Immature natural killer cell (primary cell): Measurements from ENCODE around the gene OXSR1. TPM values are rescaled to one million over a fixed set of nuclear protein-coding genes. Genes with fewer than 3 reads are reported as not detected.
A peak's percentile ranks its signal among the peaks of the same experiment; 100 is the strongest.

ENCODE experiments used
- DNase-seq, 3 donors: peaks; one replicate each; pipeline ENCODE4 v3.0.0; 2022; ENCODE audit warnings: mixed read lengths in 1 of 3
- H3K27ac Mint-ChIP-seq, 6 donors: one replicate each; pipeline ENCODE4 v1.8.0; 2020; ENCODE audit warnings: mixed read lengths in 6 of 6, mild to moderate bottlenecking in 5 of 6, inconsistent platforms in 4 of 6, moderate library complexity in 3 of 6
- H3K27me3 Mint-ChIP-seq, 3 donors: one replicate each; pipeline ENCODE4 v1.8.0; 2020 to 2021; ENCODE audit warnings: low read depth in 3 of 3, mild to moderate bottlenecking in 3 of 3, mixed read lengths in 3 of 3, moderate library complexity in 3 of 3, inconsistent platforms in 1 of 3
- H3K36me3 Mint-ChIP-seq, 3 donors: one replicate each; pipeline ENCODE4 v1.8.0; 2020; ENCODE audit warnings: mixed read lengths in 3 of 3, inconsistent platforms in 2 of 3, mild to moderate bottlenecking in 2 of 3
- H3K4me1 Mint-ChIP-seq, 2 donors: one replicate each; pipeline ENCODE4 v1.8.0; 2020; ENCODE audit warnings: inconsistent platforms in 2 of 2, mild to moderate bottlenecking in 2 of 2, mixed read lengths in 2 of 2, moderate library complexity in 1 of 2
- H3K4me3 Mint-ChIP-seq, 5 donors: one replicate each; pipeline ENCODE4 v1.8.0; 2020; ENCODE audit warnings: mild to moderate bottlenecking in 5 of 5, mixed read lengths in 5 of 5, inconsistent platforms in 3 of 5, moderate library complexity in 3 of 5
- H3K9me3 Mint-ChIP-seq, 6 donors: one replicate each; pipeline ENCODE4 v1.8.0; 2020; ENCODE audit warnings: mild to moderate bottlenecking in 6 of 6, mixed read lengths in 6 of 6, inconsistent platforms in 4 of 6, moderate library complexity in 3 of 6
- polyA plus RNA-seq, 3 donors: library from polyadenylated mRNA; unstranded; fragments of 300-500 nt; fragmentation: Illumina TruSeq; gene quantifications; one replicate each; pipeline ENCODE4 v1.2.3, GENCODE V29; 2021

Gene OXSR1
- polyA plus RNA-seq, 3 donors from 2014 or later: 13.1 to 16.1 (median 13.5) TPM

- H3K4me3 Mint-ChIP-seq: no peak overlapping the region
- peaks cover 0 to 7% of the 10 kb centered on the region in 2 donors for H3K4me1 Mint-ChIP-seq
- peak overlapping the region in 3 of 6 donors; percentile 1 to 34 (median 14) for H3K27ac Mint-ChIP-seq
- peaks cover 0 to 2% (median 0%) of the 10 kb centered on the region in 3 donors for H3K27me3 Mint-ChIP-seq
- H3K36me3 Mint-ChIP-seq: peaks cover 16 to 59% (median 22%) of the 10 kb centered on the region in 3 donors
- no peaks in the 10 kb centered on the region for H3K9me3 Mint-ChIP-seq
- DNase-seq: no peak
These were observed 82.2 kb downstream of the OXSR1 start for GRCh38 chr3:38247366-38248035.

- H3K4me3 Mint-ChIP-seq: no peak overlapping the region
- DNase-seq: no peak
- H3K36me3 Mint-ChIP-seq: peaks cover 21 to 59% (median 25%) of the 10 kb centered on the region in 3 donors
- H3K27ac Mint-ChIP-seq: no peak overlapping the region
- no peaks in the 10 kb centered on the region for H3K9me3 Mint-ChIP-seq
- H3K4me1 Mint-ChIP-seq: no peaks in the 10 kb centered on the region
- no peaks in the 10 kb centered on the region for H3K27me3 Mint-ChIP-seq
These were observed 84.9 kb downstream of the OXSR1 start for GRCh38 chr3:38250198-38250597.

- H3K4me1 Mint-ChIP-seq: no peaks in the 10 kb centered on the region
- H3K4me3 Mint-ChIP-seq: no peak overlapping the region
- DNase-seq: no peak
- H3K36me3 Mint-ChIP-seq: peaks cover 21 to 59% (median 21%) of the 10 kb centered on the region in 3 donors
- no peaks in the 10 kb centered on the region for H3K27me3 Mint-ChIP-seq
- H3K9me3 Mint-ChIP-seq: no peaks in the 10 kb centered on the region
- peak overlapping the region in 1 of 6 donors; percentile 14 for H3K27ac Mint-ChIP-seq
These were observed 85.9 kb downstream of the OXSR1 start for GRCh38 chr3:38251197-38251596.

GRCh38 chr3:38253704-38254103 lies 88.4 kb downstream of the OXSR1 start:
- DNase-seq: no peak
- Mint-ChIP-seq H3K4me3 (no peak overlapping the region), H3K27ac (no peak overlapping the region), H3K4me1 (peaks cover 4 to 15% of the 10 kb centered on the region in 2 donors), H3K36me3 (peaks cover 18 to 43% (median 26%) of the 10 kb centered on the region in 3 donors), H3K27me3 (no peaks in the 10 kb centered on the region), H3K9me3 (no peaks in the 10 kb centered on the region)

- Mint-ChIP-seq H3K27ac (no peak overlapping the region), H3K4me1 (peaks cover 4 to 15% of the 10 kb centered on the region in 2 donors), H3K27me3 (no peaks in the 10 kb centered on the region), H3K4me3 (no peak overlapping the region), H3K9me3 (no peaks in the 10 kb centered on the region), H3K36me3 (peaks cover 18 to 38% (median 26%) of the 10 kb centered on the region in 3 donors)
- no peak for DNase-seq
These were observed 89.5 kb downstream of the OXSR1 start for GRCh38 chr3:38254872-38255271.

GRCh38 chr3:38255627-38256026 lies 90.3 kb downstream of the OXSR1 start:
- Mint-ChIP-seq H3K27ac (no peak overlapping the region), H3K27me3 (peaks cover 0 to under 1% (median 0%) of the 10 kb centered on the region in 3 donors), H3K4me3 (no peak overlapping the region), H3K36me3 (peaks cover 18 to 35% (median 32%) of the 10 kb centered on the region in 3 donors), H3K4me1 (peaks cover 6 to 15% of the 10 kb centered on the region in 2 donors), H3K9me3 (no peaks in the 10 kb centered on the region)
- no peak for DNase-seq

- peak overlapping the region in 2 of 6 donors; percentile 0 to 58 for H3K27ac Mint-ChIP-seq
- peaks cover 6 to 15% of the 10 kb centered on the region in 2 donors for H3K4me1 Mint-ChIP-seq
- peaks cover 6 to 28% (median 20%) of the 10 kb centered on the region in 3 donors for H3K36me3 Mint-ChIP-seq
- DNase-seq: no peak
- H3K4me3 Mint-ChIP-seq: no peak overlapping the region
- peaks cover 0 to 3% (median 0%) of the 10 kb centered on the region in 3 donors for H3K27me3 Mint-ChIP-seq
- no peaks in the 10 kb centered on the region for H3K9me3 Mint-ChIP-seq
These were observed 92.2 kb downstream of the OXSR1 start for GRCh38 chr3:38257583-38257982.

GRCh38 chr3:38260474-38260873 lies 95.1 kb downstream of the OXSR1 start:
- no peak for DNase-seq
- Mint-ChIP-seq H3K4me3 (no peak overlapping the region), H3K36me3 (peaks cover 3 to 28% (median 8%) of the 10 kb centered on the region in 3 donors), H3K27ac (no peak overlapping the region), H3K27me3 (peaks cover 0 to 3% (median 0%) of the 10 kb centered on the region in 3 donors), H3K4me1 (peaks cover 6 to 15% of the 10 kb centered on the region in 2 donors), H3K9me3 (no peaks in the 10 kb centered on the region)

GRCh38 chr3:38264353-38264771 lies 99.0 kb downstream of the OXSR1 start:
- Mint-ChIP-seq H3K4me1 (peaks cover 17 to 27% of the 10 kb centered on the region in 2 donors), H3K27ac (no peak overlapping the region), H3K4me3 (no peak overlapping the region), H3K36me3 (peaks cover 8 to 38% (median 23%) of the 10 kb centered on the region in 3 donors), H3K9me3 (no peaks in the 10 kb centered on the region), H3K27me3 (peaks cover 0 to 3% (median 0%) of the 10 kb centered on the region in 3 donors)
- no peak for DNase-seq

GRCh38 chr3:38264779-38265178 lies 99.4 kb downstream of the OXSR1 start:
- no peak overlapping the region for H3K27ac Mint-ChIP-seq
- no peak overlapping the region for H3K4me3 Mint-ChIP-seq

GRCh38 chr3:38265604-38266307 lies 100.4 kb downstream of the OXSR1 start, which contains the start of gene SLC22A13:
Gene SLC22A13 (plus strand): TSS chr3:38265812. CDS start chr3:38265861, 49 bp downstream.
- no peak for DNase-seq
- Mint-ChIP-seq H3K27me3 (peaks cover 0 to 1% (median 0%) of the 10 kb centered on the region in 3 donors), H3K4me3 (no peak within 1 kb of the TSS), H3K9me3 (peaks cover 0 to under 1% (median 0%) of the 10 kb centered on the region in 6 donors), H3K4me1 (peaks cover 15 to 27% of the 10 kb centered on the region in 2 donors), H3K27ac (peak within 1 kb of the TSS in 2 of 6 donors; percentile 1 to 11), H3K36me3 (peaks cover 8 to 34% (median 23%) of the 10 kb centered on the region in 3 donors)

More at GRCh38 chr3:38264779-38265178, 99.4 kb downstream of the OXSR1 start:
- H3K4me1 Mint-ChIP-seq: peaks cover 17 to 27% of the 10 kb centered on the region in 2 donors
- peaks cover 0 to 3% (median 0%) of the 10 kb centered on the region in 3 donors for H3K27me3 Mint-ChIP-seq
- H3K36me3 Mint-ChIP-seq: peaks cover 8 to 38% (median 23%) of the 10 kb centered on the region in 3 donors
- no peak for DNase-seq
- H3K9me3 Mint-ChIP-seq: no peaks in the 10 kb centered on the region

- Mint-ChIP-seq H3K27ac (no peak overlapping the region), H3K4me1 (peaks cover 15 to 27% of the 10 kb centered on the region in 2 donors), H3K36me3 (peaks cover 8 to 34% (median 23%) of the 10 kb centered on the region in 3 donors), H3K27me3 (no peaks in the 10 kb centered on the region), H3K9me3 (peaks cover 0 to 2% (median 0%) of the 10 kb centered on the region in 6 donors), H3K4me3 (no peak overlapping the region)
- DNase-seq: no peak
These were observed 101.5 kb downstream of the OXSR1 start for GRCh38 chr3:38266810-38267209.

GRCh38 chr3:38267662-38268061 lies 102.3 kb downstream of the OXSR1 start:
- H3K27me3 Mint-ChIP-seq: no peaks in the 10 kb centered on the region
- no peak overlapping the region for H3K4me3 Mint-ChIP-seq
- peaks cover 8 to 32% (median 23%) of the 10 kb centered on the region in 3 donors for H3K36me3 Mint-ChIP-seq
- peaks cover 15 to 27% of the 10 kb centered on the region in 2 donors for H3K4me1 Mint-ChIP-seq
- peak overlapping the region in 1 of 6 donors; percentile 7 for H3K27ac Mint-ChIP-seq
- DNase-seq: no peak
- peaks cover 0 to 2% (median 0%) of the 10 kb centered on the region in 6 donors for H3K9me3 Mint-ChIP-seq

GRCh38 chr3:38268087-38268486 lies 102.8 kb downstream of the OXSR1 start:
- DNase-seq: no peak
- peaks cover 8 to 34% (median 23%) of the 10 kb centered on the region in 3 donors for H3K36me3 Mint-ChIP-seq
- peaks cover 15 to 27% of the 10 kb centered on the region in 2 donors for H3K4me1 Mint-ChIP-seq
- no peak overlapping the region for H3K27ac Mint-ChIP-seq
- H3K27me3 Mint-ChIP-seq: no peaks in the 10 kb centered on the region
- peaks cover 0 to 2% (median 0%) of the 10 kb centered on the region in 6 donors for H3K9me3 Mint-ChIP-seq
- H3K4me3 Mint-ChIP-seq: no peak overlapping the region
